Measurements from ENCODE around the gene RNF157. TPM values are rescaled to one million over a fixed set of nuclear protein-coding genes. Genes with fewer than 3 reads are reported as not detected.
A peak's percentile ranks its signal among the peaks of the same experiment; 100 is the strongest.
"Not testable (repeated sequence)": the region's sequence is repeated elsewhere in the genome, so short reads cannot be mapped to it uniquely, and the experiment has no call there.

RNF157 gene
- total RNA-seq, 1 donor from 2014 or later = 54.0 TPM

DNA sequence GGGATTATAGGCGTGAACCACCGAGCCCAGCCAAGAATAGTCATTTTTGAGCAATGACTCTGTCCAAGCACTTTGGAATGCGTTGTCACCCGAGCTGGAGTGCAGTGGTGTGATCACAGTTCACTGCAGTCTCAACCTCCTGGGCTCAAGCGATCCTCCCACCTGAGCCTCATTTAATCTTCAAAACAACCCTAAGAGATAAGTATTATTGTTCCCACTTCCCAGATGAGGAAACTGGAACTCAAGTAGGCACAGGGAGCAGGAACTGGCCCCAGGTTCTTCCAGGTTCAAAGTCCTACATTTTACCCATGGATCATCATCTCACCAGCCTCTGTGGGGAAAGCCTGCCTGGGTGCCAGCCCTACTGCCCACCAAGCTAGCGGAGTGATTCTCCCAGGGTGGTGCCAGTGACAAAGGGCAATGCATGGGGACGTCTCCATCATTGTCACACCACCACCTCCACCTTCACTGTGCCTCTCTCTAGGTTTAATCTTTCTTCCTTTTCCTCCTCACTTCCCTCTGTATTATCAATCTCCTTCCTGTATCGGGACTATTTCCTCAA is 11.3 kb upstream of the RNF157 start:
- no peak overlapping the region for H3K4me3 Mint-ChIP-seq
- no peak for DNase-seq (ENCODE audit: low read depth, low spot score)
- H3K9me3 Mint-ChIP-seq = no peaks in the 10 kb centered on the region
- no peaks in the 10 kb centered on the region for H3K36me3 Mint-ChIP-seq (ENCODE audit: low read depth)
- peak overlapping the region; percentile 76 for H3K27ac Mint-ChIP-seq (ENCODE audit: unreplicated experiment)
- H3K4me1 Mint-ChIP-seq = peaks cover 17% of the 10 kb centered on the region
- TF ChIP-seq, protein P1, sequence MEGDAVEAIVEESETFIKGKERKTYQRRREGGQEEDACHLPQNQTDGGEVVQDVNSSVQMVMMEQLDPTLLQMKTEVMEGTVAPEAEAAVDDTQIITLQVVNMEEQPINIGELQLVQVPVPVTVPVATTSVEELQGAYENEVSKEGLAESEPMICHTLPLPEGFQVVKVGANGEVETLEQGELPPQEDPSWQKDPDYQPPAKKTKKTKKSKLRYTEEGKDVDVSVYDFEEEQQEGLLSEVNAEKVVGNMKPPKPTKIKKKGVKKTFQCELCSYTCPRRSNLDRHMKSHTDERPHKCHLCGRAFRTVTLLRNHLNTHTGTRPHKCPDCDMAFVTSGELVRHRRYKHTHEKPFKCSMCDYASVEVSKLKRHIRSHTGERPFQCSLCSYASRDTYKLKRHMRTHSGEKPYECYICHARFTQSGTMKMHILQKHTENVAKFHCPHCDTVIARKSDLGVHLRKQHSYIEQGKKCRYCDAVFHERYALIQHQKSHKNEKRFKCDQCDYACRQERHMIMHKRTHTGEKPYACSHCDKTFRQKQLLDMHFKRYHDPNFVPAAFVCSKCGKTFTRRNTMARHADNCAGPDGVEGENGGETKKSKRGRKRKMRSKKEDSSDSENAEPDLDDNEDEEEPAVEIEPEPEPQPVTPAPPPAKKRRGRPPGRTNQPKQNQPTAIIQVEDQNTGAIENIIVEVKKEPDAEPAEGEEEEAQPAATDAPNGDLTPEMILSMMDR (conservative IDR thresholded peaks at IDR 0.05) = no peak
- H3K27me3 Mint-ChIP-seq (ENCODE audit: low read depth) = no peaks in the 10 kb centered on the region

DNA sequence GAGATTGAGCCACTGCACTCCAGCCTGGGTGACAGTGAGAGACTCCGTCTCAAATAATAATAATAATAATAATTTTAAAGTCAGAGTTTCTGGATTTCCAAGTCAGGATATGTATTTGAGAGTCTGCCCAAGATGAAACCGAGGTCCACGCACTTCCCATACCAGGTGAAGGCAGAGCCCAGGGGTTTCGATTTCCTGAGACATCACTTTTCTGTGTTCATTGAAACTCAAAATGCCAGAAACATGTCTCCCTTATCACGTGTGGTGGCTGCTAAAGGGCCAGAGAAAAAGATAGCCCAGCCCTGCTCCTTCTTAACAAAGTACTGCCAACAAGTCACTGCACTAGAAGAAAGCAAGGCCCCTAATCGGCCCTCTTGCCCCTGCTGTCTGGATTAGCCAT is 9.8 kb upstream of the RNF157 start:
- no peak for DNase-seq (ENCODE audit: low read depth, low spot score)

DNA sequence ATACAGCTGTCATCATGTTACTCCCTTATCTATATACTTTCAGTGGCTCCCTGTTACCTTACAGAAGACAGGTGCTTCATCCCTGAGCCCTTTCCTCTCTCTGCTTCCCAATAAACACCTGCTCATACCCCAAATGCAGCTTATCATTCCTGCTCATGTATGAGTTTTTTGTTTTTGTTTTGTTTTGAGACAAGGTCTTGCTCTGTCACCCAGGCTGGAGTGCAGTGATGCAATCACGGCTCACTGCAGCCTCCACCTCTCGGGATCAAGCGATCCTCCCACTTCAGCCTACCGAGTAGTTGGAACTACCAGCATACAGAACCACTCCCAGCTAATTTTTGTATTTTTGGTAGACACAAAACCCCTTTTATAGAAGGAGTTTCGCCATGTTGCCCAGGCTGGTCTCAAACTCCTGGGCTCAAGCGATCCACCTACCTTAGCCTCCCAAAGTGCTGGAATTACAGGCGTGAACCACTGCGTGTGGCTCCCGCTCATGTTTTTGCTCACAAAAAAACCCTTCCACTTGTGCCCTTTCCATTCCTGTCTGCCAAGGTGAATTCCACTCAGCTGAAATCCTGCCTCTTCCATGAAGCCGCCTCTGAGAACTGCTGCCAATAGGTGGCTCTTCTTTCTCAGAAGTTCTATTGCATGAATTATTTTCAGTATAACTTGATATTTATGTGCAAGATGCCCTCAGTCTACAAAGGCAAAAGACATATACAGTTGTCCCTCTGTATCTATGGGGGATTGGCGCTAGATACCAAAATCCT is 7.9 kb upstream of the RNF157 start:
- Mint-ChIP-seq H3K4me1 (peaks cover 23% of the 10 kb centered on the region), H3K27ac (ENCODE audit: unreplicated experiment) (no peak overlapping the region), H3K9me3 (no peaks in the 10 kb centered on the region), H3K36me3 (ENCODE audit: low read depth) (no peaks in the 10 kb centered on the region), H3K4me3 (no peak overlapping the region), H3K27me3 (ENCODE audit: low read depth) (no peaks in the 10 kb centered on the region)
- TF ChIP-seq, protein P1 (conservative IDR thresholded peaks at IDR 0.05) = no peak
- no peak for DNase-seq (ENCODE audit: low read depth, low spot score)

More for the DNA sequence above, 9.8 kb upstream of the RNF157 start:
- H3K27me3 Mint-ChIP-seq (ENCODE audit: low read depth) = no peaks in the 10 kb centered on the region
- H3K36me3 Mint-ChIP-seq (ENCODE audit: low read depth) = no peaks in the 10 kb centered on the region
- H3K9me3 Mint-ChIP-seq = no peaks in the 10 kb centered on the region
- no peak overlapping the region for H3K27ac Mint-ChIP-seq (ENCODE audit: unreplicated experiment)
- peaks cover 24% of the 10 kb centered on the region for H3K4me1 Mint-ChIP-seq
- no peak overlapping the region for H3K4me3 Mint-ChIP-seq
- TF ChIP-seq, protein P1 (conservative IDR thresholded peaks at IDR 0.05) = no peak

DNA sequence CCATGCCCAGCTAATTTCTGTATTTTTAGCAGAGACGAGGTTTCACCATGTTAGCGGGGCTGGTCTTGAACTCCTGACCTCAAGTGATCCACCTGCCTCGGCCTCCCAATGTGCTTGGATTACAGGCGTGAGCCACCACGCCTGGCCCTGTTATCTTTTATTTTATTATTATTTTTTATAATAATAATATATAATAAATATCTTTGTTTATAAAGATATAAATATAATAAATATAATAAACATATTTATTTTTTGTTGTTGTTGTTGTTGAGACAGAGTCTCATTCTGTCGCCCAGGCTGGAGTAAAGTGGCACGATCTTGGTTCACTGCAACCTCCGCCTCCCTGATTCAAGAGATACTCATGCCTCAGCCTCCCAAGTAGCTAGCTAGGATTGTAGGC is 7.0 kb upstream of the RNF157 start:
- H3K9me3 Mint-ChIP-seq = no peaks in the 10 kb centered on the region
- H3K27me3 Mint-ChIP-seq (ENCODE audit: low read depth) = no peaks in the 10 kb centered on the region
- no peak overlapping the region for H3K4me3 Mint-ChIP-seq
- DNase-seq (ENCODE audit: low read depth, low spot score) = no peak
- no peaks in the 10 kb centered on the region for H3K36me3 Mint-ChIP-seq (ENCODE audit: low read depth)
- TF ChIP-seq, protein P1 (conservative IDR thresholded peaks at IDR 0.05) = no peak
- peaks cover 19% of the 10 kb centered on the region for H3K4me1 Mint-ChIP-seq
- no peak overlapping the region for H3K27ac Mint-ChIP-seq (ENCODE audit: unreplicated experiment)

DNA sequence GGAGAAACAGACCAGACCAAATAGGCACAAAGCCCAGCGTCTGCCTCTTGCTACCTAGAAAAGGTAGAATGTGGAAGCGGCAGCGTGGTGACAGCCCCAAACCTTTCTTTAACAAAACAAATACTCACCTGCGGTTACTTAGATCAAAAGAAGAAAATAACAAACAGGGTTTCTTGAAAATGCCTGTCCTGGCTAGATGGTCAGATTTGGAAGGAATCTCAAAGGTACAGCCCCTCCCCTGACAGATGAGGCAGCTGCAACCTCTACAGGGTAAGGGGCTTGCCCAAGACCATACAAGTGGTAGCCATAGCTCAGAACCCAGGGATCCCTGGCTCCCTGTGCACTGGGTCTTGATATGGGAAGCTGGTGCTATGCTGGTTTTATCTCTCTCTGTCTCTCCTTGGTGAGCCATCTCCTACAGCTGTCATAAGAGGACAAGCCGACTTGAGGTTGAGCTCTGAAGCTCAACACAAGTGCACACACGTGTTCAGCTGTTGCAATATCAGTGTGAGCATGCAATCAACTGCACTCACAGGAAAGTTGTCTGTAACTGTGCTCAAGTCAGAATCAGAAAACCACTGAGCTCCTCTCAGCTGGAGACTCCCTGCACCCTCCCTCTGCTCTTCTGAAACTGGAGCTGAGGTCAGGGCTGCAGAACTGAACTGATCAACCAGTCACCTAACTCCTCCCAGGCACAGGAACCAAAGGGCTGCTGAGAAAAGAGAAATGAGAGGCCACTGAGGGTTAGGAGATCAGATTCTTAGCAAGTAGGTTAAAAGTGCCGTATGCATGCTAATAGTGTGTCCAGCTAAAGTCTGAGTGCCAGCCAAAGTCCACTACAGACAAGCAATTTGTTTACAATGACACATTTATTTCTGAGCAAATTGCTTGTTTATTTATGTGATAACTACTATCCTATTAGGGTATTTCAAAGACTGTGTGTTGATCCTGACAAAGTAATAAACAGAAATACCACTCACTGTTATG is 6.1 kb upstream of the RNF157 start:
- no peaks in the 10 kb centered on the region for H3K27me3 Mint-ChIP-seq (ENCODE audit: low read depth)
- peaks cover 17% of the 10 kb centered on the region for H3K4me1 Mint-ChIP-seq
- H3K4me3 Mint-ChIP-seq = peak overlapping the region; percentile 5
- H3K36me3 Mint-ChIP-seq (ENCODE audit: low read depth) = no peaks in the 10 kb centered on the region
- H3K27ac Mint-ChIP-seq (ENCODE audit: unreplicated experiment) = no peak overlapping the region
- H3K9me3 Mint-ChIP-seq = no peaks in the 10 kb centered on the region
- no peak for DNase-seq (ENCODE audit: low read depth, low spot score)
- TF ChIP-seq, protein P1 (conservative IDR thresholded peaks at IDR 0.05) = no peak

DNA sequence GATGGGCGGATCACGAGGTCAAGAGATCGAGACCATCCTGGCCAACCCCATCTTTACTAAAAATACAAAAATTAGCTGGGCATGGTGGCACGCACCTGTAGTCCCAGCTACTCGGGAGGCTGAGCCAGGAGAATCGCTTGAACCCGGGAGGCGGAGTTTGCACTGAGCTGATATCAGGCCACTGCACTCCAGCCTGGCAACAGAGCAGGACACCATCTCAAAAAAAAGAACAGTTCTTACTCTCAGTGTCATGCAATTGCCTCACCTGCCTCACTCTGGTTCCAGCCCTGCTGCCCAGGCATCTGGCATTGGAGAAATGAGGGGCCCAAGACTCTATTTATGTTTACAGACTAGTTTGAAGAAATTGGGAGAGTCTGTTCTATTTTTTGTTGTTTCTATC is 4.4 kb upstream of the RNF157 start:
- H3K4me1 Mint-ChIP-seq = peaks cover 24% of the 10 kb centered on the region
- not testable (repeated sequence) for H3K36me3 Mint-ChIP-seq (ENCODE audit: low read depth); H3K9me3 Mint-ChIP-seq

More for the DNA sequence above, 4.4 kb upstream of the RNF157 start:
- not testable (repeated sequence) for DNase-seq (ENCODE audit: low read depth, low spot score); H3K27ac Mint-ChIP-seq (ENCODE audit: unreplicated experiment); H3K4me3 Mint-ChIP-seq; H3K27me3 Mint-ChIP-seq (ENCODE audit: low read depth)
